Smooth muscle cell (in vitro differentiated cells): Measurements from ENCODE around the gene HDAC7. TPM values are rescaled to one million over a fixed set of nuclear protein-coding genes. Genes with fewer than 3 reads are reported as not detected.

ENCODE experiments used
- DNase-seq: peaks from one replicate; lab custom pipeline; 2025; ENCODE audit not compliant: unreplicated experiment; lab: John Stamatoyannopoulos, UW
- H2AFZ ChIP-seq: fragments of 200-600 bp; sonication (generic); 2 replicates; pipeline ENCODE4 v1.6.0; 2016; ENCODE audit warnings: antibody characterized with exemption, low read depth, mild to moderate bottlenecking
- H3F3A ChIP-seq: fragments of 200-600 bp; sonication (generic); 2 replicates; pipeline ENCODE4 v1.6.0; 2017; ENCODE audit warnings: antibody characterized with exemption, low read depth
- H3K27ac ChIP-seq: fragments of 200-600 bp; sonication (generic); 2 replicates; pipeline ENCODE4 v1.5.1; 2016; ENCODE audit warnings: low read depth, mild to moderate bottlenecking
- H3K27me3 ChIP-seq: fragments of 200-600 bp; sonication (generic); 2 replicates; pipeline ENCODE4 v1.6.1; 2016; ENCODE audit warnings: low read depth, mild to moderate bottlenecking
- H3K36me3 ChIP-seq: fragments of 200-600 bp; sonication (generic); 2 replicates; pipeline ENCODE4 v1.5.1; 2016; ENCODE audit warnings: low read depth
- H3K4me1 ChIP-seq: fragments of 200-600 bp; sonication (generic); 2 replicates; pipeline ENCODE4 v1.5.1; 2016; ENCODE audit warnings: low read depth
- H3K4me2 ChIP-seq: fragments of 200-600 bp; sonication (generic); 2 replicates; pipeline ENCODE4 v1.6.0; 2016; ENCODE audit warnings: mild to moderate bottlenecking
- H3K4me3 ChIP-seq: fragments of 200-600 bp; sonication (generic); 2 replicates; pipeline ENCODE4 v1.5.1; 2016; ENCODE audit warnings: mild to moderate bottlenecking
- H3K79me2 ChIP-seq: fragments of 200-600 bp; sonication (generic); 2 replicates; pipeline ENCODE4 v1.6.0; 2016; ENCODE audit warnings: low read depth, mild to moderate bottlenecking
- H3K9ac ChIP-seq: fragments of 200-600 bp; sonication (generic); 2 replicates; pipeline ENCODE4 v1.6.0; 2016; ENCODE audit warnings: low read depth
- H3K9me3 ChIP-seq: fragments of 200-600 bp; sonication (generic); replicated peaks from 2 replicates; pipeline ENCODE4 v1.5.1; 2016; ENCODE audit warnings: low read depth
- H4K20me1 ChIP-seq: fragments of 200-600 bp; sonication (generic); 2 replicates; pipeline ENCODE4 v1.6.0; 2016; ENCODE audit warnings: low read depth
- WGBS: methylation state at CpG from one replicate; pipeline ENCODE4 v1.1.7; 2016; ENCODE audit warnings: low lambda C conversion rate; 5-methylcytosine and 5-hydroxymethylcytosine counted together
- polyA plus RNA-seq: library from polyadenylated mRNA; unstranded; fragments of >200 nt; fragmentation: Nextera tagmentation; extraction: Ambion mirVana; gene quantifications from 2 replicates; pipeline ENCODE4 v1.2.1, GENCODE V29; 2016
- total RNA-seq: library from RNA; depleted of rRNA; stranded (reverse); fragments of >200 nt; gene quantifications from 2 replicates; pipeline ENCODE4 v1.2.3, GENCODE V29; 2014
- TF ChIP-seq, protein P1 (sequence below): fragments of 200-600 bp; sonication (generic); IDR thresholded peaks from 2 replicates; pipeline ENCODE4 v1.5.1; 2017; ENCODE audit warnings: borderline replicate concordance, mild to moderate bottlenecking, antibody characterized with exemption; ENCODE audit not compliant: insufficient read depth, poor library complexity, severe bottlenecking

The HDAC7 gene
- total and polyA plus RNA-seq, 2 experiments from 2014 or later = 24.1 to 32.4 TPM

DNA sequence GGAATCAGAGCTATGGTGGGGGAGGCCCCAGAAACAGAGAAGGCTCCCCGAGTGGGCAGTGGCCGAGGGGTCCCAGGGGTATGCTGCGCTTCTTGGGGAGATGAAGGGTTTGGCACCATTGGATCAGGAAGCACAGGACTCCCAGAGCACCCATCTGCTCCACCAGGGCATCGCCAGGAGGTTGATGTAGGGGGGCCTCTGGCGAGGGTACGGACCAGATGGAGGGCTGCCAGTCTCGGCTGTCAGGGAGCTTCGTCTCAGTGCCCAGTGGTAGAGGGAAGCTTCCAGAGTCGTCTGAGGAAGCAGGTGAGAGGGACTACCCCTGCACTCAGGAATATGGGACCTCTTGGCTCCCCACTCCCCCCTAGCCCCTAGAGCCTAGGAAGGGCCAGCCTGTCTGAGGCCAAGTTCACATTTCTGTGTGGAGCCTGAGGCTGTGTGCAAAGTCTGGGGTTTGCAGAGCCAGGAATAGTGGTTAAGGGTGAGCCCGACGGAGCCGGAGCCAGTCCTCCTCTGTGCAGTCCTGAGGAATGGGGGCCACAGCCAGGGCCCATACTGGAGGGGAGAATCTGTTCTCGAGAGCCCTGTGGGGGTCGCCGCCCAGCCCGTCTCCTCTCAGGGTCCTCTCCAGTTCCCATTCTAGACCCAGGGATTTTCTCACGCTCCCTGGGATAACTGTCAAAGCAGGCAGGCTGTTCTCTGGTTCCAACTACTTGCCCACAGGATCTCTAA is 36.5 kb downstream of the HDAC7 start:
- Histone ChIP-seq H3K4me1 (peaks cover 3% of the 10 kb centered on the region), H2AFZ (no peak overlapping the region), H3K79me2 (no peaks in the 10 kb centered on the region), H3K4me3 (no peak overlapping the region), H3K9me3 (no peaks in the 10 kb centered on the region), H3K4me2 (no peak overlapping the region), H3K27me3 (no peaks in the 10 kb centered on the region), H3K27ac (no peak overlapping the region), H3F3A (no peaks in the 10 kb centered on the region), H3K9ac (no peak overlapping the region), H4K20me1 (no peaks in the 10 kb centered on the region), H3K36me3 (peaks cover 7% of the 10 kb centered on the region)
- DNase-seq = no peak
- TF ChIP-seq, protein P1, sequence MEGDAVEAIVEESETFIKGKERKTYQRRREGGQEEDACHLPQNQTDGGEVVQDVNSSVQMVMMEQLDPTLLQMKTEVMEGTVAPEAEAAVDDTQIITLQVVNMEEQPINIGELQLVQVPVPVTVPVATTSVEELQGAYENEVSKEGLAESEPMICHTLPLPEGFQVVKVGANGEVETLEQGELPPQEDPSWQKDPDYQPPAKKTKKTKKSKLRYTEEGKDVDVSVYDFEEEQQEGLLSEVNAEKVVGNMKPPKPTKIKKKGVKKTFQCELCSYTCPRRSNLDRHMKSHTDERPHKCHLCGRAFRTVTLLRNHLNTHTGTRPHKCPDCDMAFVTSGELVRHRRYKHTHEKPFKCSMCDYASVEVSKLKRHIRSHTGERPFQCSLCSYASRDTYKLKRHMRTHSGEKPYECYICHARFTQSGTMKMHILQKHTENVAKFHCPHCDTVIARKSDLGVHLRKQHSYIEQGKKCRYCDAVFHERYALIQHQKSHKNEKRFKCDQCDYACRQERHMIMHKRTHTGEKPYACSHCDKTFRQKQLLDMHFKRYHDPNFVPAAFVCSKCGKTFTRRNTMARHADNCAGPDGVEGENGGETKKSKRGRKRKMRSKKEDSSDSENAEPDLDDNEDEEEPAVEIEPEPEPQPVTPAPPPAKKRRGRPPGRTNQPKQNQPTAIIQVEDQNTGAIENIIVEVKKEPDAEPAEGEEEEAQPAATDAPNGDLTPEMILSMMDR = no peak
- 93% methylated on average over 17 of the region's 17 CpGs for WGBS

DNA sequence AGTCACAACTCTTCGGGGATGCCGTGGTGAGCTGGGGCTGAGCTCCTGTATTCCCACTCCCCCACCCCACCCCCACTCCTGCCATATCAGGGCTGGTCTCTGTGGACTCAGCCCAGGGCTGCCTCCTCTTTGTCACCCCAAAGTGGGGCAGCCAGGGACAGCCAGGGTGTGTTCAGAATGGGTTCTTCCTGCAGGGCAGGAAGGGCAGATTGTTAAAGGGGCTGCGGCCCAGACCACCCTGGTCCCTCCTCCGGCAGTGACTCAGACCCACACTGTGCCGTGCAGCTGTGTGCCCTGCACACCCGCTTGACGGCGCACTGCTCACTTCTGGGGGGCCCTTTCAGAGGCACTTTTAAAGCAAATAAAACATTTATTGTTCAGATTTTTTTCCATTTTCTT is 37.3 kb downstream of the HDAC7 start:
- Histone ChIP-seq H3K36me3 (peaks cover 4% of the 10 kb centered on the region), H3K4me2 (no peak overlapping the region), H3K9ac (no peak overlapping the region), H2AFZ (no peak overlapping the region), H3K4me3 (no peak overlapping the region), H3K79me2 (no peaks in the 10 kb centered on the region), H3K9me3 (no peaks in the 10 kb centered on the region), H3K4me1 (peaks cover 3% of the 10 kb centered on the region), H3F3A (no peaks in the 10 kb centered on the region), H3K27ac (no peak overlapping the region), H3K27me3 (no peaks in the 10 kb centered on the region), H4K20me1 (no peaks in the 10 kb centered on the region)
- 80% methylated on average over 8 of the region's 8 CpGs for WGBS
- TF ChIP-seq, protein P1 = no peak
- no peak for DNase-seq

DNA sequence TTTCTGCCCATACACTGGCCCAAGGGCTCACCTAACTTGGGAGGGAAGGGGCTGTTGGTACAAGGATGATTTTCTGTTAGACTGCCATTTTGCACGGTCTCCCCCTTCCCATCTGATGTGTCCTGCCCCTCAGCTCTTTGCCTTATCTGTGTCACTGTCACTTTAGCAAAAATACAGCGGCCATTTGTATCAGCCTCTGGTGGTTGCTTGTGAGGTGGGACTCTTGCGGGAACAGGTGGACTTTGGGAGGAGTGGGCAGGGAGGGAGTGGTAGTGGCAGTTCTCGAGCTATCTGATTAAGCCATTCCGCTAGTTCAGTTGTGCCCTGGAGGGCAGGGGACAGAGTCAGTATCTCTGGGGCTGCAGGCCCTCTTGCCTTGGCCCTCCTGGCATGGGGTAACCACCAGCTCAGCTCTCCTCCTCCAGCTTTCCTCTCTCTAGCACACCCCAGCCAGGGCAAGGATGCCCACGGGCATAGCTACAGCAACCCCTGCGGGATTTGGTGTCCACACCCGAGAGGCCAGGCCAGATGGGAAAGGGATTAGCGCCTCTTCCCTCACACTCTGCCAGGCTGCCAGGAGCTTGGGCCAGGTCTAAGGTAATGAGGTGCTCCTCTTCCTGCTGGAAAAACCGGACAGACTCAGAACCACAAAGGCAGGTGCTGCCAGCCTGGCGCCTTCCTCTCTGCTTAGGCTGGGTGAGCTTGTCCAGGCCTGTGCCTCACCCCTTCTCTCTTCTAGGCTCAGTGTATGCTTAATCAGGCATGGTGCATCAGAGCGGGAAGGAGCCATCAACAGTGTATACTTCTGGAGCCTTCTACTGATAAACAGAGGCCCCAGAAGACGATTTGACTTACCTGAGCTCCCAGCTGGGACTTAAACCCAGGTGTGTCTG is 38.0 kb downstream of the HDAC7 start:
- H2AFZ ChIP-seq = no peak overlapping the region
- no peak for DNase-seq
- TF ChIP-seq, protein P1 = no peak
- no peak overlapping the region for H3K27ac ChIP-seq
- no peaks in the 10 kb centered on the region for H3K79me2 ChIP-seq
- no peak overlapping the region for H3K4me3 ChIP-seq
- no peaks in the 10 kb centered on the region for H3F3A ChIP-seq
- H3K4me2 ChIP-seq = no peak overlapping the region
- H3K36me3 ChIP-seq = no peaks in the 10 kb centered on the region
- 89% methylated on average over 13 of the region's 13 CpGs for WGBS
- H4K20me1 ChIP-seq = no peaks in the 10 kb centered on the region
- H3K9ac ChIP-seq = no peak overlapping the region
- no peaks in the 10 kb centered on the region for H3K27me3 ChIP-seq
- no peaks in the 10 kb centered on the region for H3K9me3 ChIP-seq
- H3K4me1 ChIP-seq = peaks cover 3% of the 10 kb centered on the region
